Right lobe of liver (tissue), 6 donors: ENCODE measurements around the gene KRIT1. TPM values are rescaled to one million over a fixed set of nuclear protein-coding genes. Genes with fewer than 3 reads are reported as not detected.

Experiments used
- ATAC-seq, 4 donors: fragments of 200-7000 bp; cut with Tn5 transposase; one replicate each; pipeline ENCODE4 v1.9.1; 2020; ENCODE audit warnings: mild to moderate bottlenecking in 4 of 4, moderate library complexity in 4 of 4
- DNase-seq, 3 donors: peaks; one replicate each; pipeline ENCODE4 v3.0.0-alpha.2; 2020
- H3K27ac ChIP-seq, 3 donors: fragments of 200-600 bp; one replicate each; pipeline ENCODE4 v1.8.0; 2022
- H3K27me3 ChIP-seq, 2 donors: fragments of 200-600 bp; one replicate each; pipeline ENCODE4 v1.8.0; 2022
- H3K36me3 ChIP-seq, 4 donors: fragments of 200-600 bp; sonication (generic) in 1 of 4; one replicate each; pipeline versions ENCODE4 v1.5.1 to v1.8.0; 2017 to 2022; ENCODE audit warnings: control low read depth in 1 of 4
- H3K4me1 ChIP-seq, 4 donors: fragments of 200-600 bp; sonication (generic) in 1 of 4; one replicate each; pipeline versions ENCODE4 v1.5.1 to v1.8.0; 2017 to 2022; ENCODE audit warnings: control low read depth in 1 of 4
- H3K4me3 ChIP-seq, 3 donors: fragments of 200-600 bp; one replicate each; pipeline ENCODE4 v1.8.0; 2022
- H3K9me3 ChIP-seq, 4 donors: fragments of 200-600 bp; sonication (generic) in 1 of 4; one replicate each; pipeline versions ENCODE4 v1.5.1 to v1.8.0; 2017 to 2022; ENCODE audit warnings: control low read depth in 1 of 4
- POLR2A ChIP-seq: fragments of 450-650 bp; IDR thresholded peaks from one replicate; pipeline ENCODE4 v1.6.1; 2017; ENCODE audit warnings: antibody characterized with exemption, mild to moderate bottlenecking
- WGBS: methylation state at CpG from one replicate; pipeline ENCODE4 v1.1.6; 2018; ENCODE audit warnings: low coverage, low lambda C conversion rate; ENCODE audit not compliant: insufficient coverage; ENCODE audit errors: missing lambda C conversion rate; 5-methylcytosine and 5-hydroxymethylcytosine counted together
- intact Hi-C, 2 donors: fragments of 100-400 bp; cut with DNase I; formaldehyde crosslinking; loops; one replicate each; pipeline versions ENCODE4 v1.11.2 to v1.14.1; 2022
- total RNA-seq, 6 experiments: library from RNA; depleted of rRNA in 2 of 6; stranded (reverse); fragments of >200 nt in 2 of 6; fragmentation: NEBNext Ultra II Directional in 3 of 6; extraction: Animal tissue kit (Norgen Biotek cat#: 25700) in 3 of 6; gene quantifications; one replicate each; pipeline versions ENCODE4 v1.1.0 to v1.2.4, GENCODE V29; 2016 to 2023
- TF ChIP-seq, protein P1 (sequence below), 4 donors: fragments of 200-600 bp in 3 of 4; fragments of 450-650 bp in 1 of 4; IDR thresholded peaks; one replicate each; pipeline versions ENCODE4 v1.5.1 to v1.8.0; 2016 to 2022; ENCODE audit warnings: antibody characterized with exemption in 4 of 4, mild to moderate bottlenecking in 2 of 4
- donor health status: DM: no; HTN: yes; CAD: no.
- donor health status: DM: no; HTN: no; CAD: no.
- donor health status: DM: no; HTN: no; CAD: no.
- donor health status: DM: no; HTN: yes; CAD: no.
- donor health status: DM: no; HTN: yes; CAD: no.

The KRIT1 gene
- total RNA-seq, 6 experiments from 2014 or later = 15.9 to 32.3 (median 22.6) TPM

DNA sequence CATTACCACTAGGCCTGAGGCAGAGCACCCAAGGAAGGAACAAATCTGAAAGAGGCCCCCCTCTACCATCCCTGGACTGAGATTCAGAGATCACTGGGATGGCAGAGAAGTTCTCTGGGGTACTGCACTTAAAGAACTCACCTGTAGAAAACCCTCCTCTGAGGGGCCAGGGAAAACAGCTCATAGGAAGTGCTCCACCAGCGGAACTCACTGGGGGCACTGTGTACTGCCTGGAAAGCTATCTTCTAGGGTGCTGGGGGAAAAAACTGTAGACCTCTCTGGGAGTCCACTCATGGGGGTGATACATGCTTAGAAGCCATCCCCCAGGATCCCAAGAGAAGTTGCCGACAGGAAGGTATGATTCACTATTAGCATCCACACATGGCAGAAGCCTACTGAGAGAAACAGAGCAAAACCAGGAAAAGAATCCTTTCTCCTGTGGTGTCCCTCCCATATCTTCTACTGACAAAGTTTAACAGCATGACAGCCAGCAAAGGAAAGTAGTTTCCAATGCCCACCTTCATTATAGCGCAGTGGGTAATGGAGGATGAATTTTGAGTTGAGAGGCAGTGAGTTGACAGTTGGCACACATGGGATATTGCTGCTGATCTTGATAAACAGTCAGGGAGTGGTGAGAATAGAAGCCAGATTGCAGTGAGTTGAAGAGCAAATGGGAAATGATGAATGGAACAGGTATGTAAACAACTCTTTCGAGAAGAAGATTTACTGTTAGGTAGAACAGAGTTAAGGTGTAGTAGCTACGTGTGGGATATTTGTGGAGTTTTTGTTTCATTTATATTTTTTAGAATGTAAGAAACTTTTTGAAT lies 20.9 kb upstream of the KRIT1 start:
- H3K9me3 ChIP-seq = no peaks in the 10 kb centered on the region
- TF ChIP-seq, protein P1, sequence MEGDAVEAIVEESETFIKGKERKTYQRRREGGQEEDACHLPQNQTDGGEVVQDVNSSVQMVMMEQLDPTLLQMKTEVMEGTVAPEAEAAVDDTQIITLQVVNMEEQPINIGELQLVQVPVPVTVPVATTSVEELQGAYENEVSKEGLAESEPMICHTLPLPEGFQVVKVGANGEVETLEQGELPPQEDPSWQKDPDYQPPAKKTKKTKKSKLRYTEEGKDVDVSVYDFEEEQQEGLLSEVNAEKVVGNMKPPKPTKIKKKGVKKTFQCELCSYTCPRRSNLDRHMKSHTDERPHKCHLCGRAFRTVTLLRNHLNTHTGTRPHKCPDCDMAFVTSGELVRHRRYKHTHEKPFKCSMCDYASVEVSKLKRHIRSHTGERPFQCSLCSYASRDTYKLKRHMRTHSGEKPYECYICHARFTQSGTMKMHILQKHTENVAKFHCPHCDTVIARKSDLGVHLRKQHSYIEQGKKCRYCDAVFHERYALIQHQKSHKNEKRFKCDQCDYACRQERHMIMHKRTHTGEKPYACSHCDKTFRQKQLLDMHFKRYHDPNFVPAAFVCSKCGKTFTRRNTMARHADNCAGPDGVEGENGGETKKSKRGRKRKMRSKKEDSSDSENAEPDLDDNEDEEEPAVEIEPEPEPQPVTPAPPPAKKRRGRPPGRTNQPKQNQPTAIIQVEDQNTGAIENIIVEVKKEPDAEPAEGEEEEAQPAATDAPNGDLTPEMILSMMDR (IDR thresholded peaks at IDR 0.05) = no peak
- TF ChIP-seq POLR2A = no peak
- 100% methylated on average over 4 of the region's 5 CpGs for WGBS
- no peaks in the 10 kb centered on the region for H3K27me3 ChIP-seq
- intact Hi-C loops = no loop called here
- no peaks in the 10 kb centered on the region for H3K4me1 ChIP-seq
- H3K4me3 ChIP-seq = no peak overlapping the region
- H3K36me3 ChIP-seq = no peaks in the 10 kb centered on the region
- DNase-seq (no peak), ATAC-seq (no peak)
- H3K27ac ChIP-seq = no peak overlapping the region

DNA sequence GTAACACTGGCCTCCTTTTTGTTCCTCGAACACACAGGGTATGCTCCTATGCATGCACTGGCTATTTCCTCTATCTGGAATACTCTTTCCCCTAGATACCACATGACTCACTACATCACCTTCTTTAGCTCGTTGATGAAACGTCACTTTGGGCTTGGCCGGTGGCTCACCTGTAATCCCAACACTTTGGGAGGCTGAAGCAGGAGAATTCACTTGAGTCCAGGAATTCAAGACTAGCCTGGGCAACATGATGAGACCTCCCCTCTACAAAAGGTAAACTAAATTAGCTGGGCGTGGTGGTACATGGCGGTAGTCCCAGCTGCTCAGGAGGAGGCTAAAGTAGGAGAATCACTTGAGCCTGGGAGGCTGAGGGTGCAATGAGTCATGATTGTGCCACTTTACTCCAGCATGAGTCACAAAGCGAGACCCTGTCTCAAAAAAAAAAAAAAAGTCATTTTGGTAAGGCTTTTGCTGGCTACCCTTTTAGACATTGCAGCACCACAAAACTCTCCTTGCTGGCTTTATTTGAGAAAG lies 14.6 kb upstream of the KRIT1 start:
- no peak for ATAC-seq
- no peak for TF ChIP-seq POLR2A
- TF ChIP-seq, protein P1 (IDR thresholded peaks at IDR 0.05) = no peak
- Histone ChIP-seq H3K4me1 (no peaks in the 10 kb centered on the region), H3K27ac (no peak overlapping the region), H3K27me3 (no peaks in the 10 kb centered on the region), H3K9me3 (no peaks in the 10 kb centered on the region), H3K36me3 (no peaks in the 10 kb centered on the region), H3K4me3 (no peak overlapping the region)
- intact Hi-C loops = no loop called here
- WGBS = 88% methylated on average over 7 of the region's 7 CpGs
- no peak for DNase-seq

DNA sequence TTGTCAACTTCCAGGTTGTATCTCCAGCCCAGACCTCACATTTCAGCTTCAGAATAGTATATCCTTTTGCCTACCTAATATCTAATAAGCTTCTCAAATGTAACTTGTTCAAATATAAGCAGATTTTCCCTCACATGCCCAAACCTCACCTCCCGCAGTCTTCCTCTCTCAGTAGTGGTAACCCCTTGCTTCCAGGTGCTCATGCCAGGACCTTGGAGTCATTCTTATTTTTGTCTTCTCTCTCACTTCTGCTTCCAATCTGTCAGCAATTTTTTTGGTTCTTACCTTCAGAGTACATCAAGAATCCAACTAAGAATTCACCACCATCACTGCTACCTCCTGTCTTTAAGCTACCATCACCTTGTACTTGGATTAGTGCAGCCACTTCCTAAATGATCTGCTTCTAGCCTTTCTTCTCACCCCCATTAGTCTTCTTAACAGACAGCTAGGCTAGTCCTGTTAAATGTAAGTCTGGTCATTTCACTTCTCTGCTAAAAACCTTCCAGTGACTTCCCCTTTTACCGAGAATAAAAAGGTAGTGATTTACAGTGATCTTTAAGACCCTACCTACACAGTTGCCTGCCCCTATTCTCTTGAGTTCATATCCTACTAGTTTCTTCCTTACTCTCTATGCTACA lies 14.0 kb upstream of the KRIT1 start:
- no peak for ATAC-seq
- no peak for DNase-seq
- no peaks in the 10 kb centered on the region for H3K4me1 ChIP-seq
- intact Hi-C loops = no loop called here
- no peaks in the 10 kb centered on the region for H3K27me3 ChIP-seq
- no peak overlapping the region for H3K27ac ChIP-seq
- no peak overlapping the region for H3K4me3 ChIP-seq
- no peaks in the 10 kb centered on the region for H3K9me3 ChIP-seq
- 94% methylated on average over 2 of the region's 2 CpGs for WGBS
- no peak for TF ChIP-seq POLR2A
- TF ChIP-seq, protein P1 (IDR thresholded peaks at IDR 0.05) = no peak
- no peaks in the 10 kb centered on the region for H3K36me3 ChIP-seq

DNA sequence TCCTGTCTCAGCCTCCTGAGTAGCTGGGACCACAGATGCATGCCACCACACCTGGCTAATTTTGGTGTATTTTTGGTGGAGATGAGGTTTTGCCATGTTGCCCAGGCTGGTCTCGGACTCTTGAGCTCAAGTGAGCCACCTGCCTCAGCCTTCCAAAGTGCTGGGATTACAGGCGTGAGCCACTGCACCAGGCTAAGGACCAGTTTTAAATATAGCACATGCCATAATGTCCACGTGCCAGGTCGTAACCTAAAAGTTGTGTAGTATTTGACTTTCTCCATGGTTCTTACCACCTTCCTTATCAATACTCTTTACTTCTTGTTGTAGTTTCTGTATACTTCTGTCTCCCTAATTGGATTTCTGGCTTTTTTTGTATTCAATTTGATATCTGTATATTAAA lies 13.3 kb upstream of the KRIT1 start:
- no peaks in the 10 kb centered on the region for H3K27me3 ChIP-seq
- DNase-seq = no peak
- 100% methylated on average over 2 of the region's 4 CpGs for WGBS
- H3K27ac ChIP-seq = no peak overlapping the region
- intact Hi-C loops = no loop called here
- no peak overlapping the region for H3K4me3 ChIP-seq
- TF ChIP-seq, protein P1 (IDR thresholded peaks at IDR 0.05) = no peak
- no peak for TF ChIP-seq POLR2A
- H3K36me3 ChIP-seq = no peaks in the 10 kb centered on the region
- H3K4me1 ChIP-seq = no peaks in the 10 kb centered on the region
- no peak for ATAC-seq
- no peaks in the 10 kb centered on the region for H3K9me3 ChIP-seq
